ENCODE data around the gene SMYD3.

Gene SMYD3

GRCh38 chr1:246477634-246478033 is 29.4 kb downstream of the SMYD3 start:
- no peak for DNase-seq (ENCODE audit: low read depth)
- no peak overlapping the region for H3K4me3 ChIP-seq (ENCODE audit: low read length)
- no peak for TF ChIP-seq CTCF (conservative IDR thresholded peaks at IDR 0.05; ENCODE audit: low read depth, low read length)

GRCh38 chr1:246476771-246477170 is 30.3 kb downstream of the SMYD3 start:
- H3K4me3 ChIP-seq (ENCODE audit: low read length), result no peak overlapping the region
- no peak for TF ChIP-seq CTCF (conservative IDR thresholded peaks at IDR 0.05; ENCODE audit: low read depth, low read length)
- peak; percentile 54 for DNase-seq (ENCODE audit: low read depth)

- DNase-seq (ENCODE audit: low read depth), result no peak
- TF ChIP-seq CTCF (conservative IDR thresholded peaks at IDR 0.05; ENCODE audit: low read depth, low read length), result no peak
- H3K4me3 ChIP-seq (ENCODE audit: low read length), result no peak overlapping the region
These were observed 35.4 kb downstream of the SMYD3 start for GRCh38 chr1:246471688-246472087.

GRCh38 chr1:246470585-246470984 is 36.5 kb downstream of the SMYD3 start:
- DNase-seq (ENCODE audit: low read depth), result no peak
- no peak overlapping the region for H3K4me3 ChIP-seq (ENCODE audit: low read length)
- TF ChIP-seq CTCF (conservative IDR thresholded peaks at IDR 0.05; ENCODE audit: low read depth, low read length), result no peak

GRCh38 chr1:246462986-246463385 is 44.1 kb downstream of the SMYD3 start:
- no peak for TF ChIP-seq CTCF (conservative IDR thresholded peaks at IDR 0.05; ENCODE audit: low read depth, low read length)
- H3K4me3 ChIP-seq (ENCODE audit: low read length), result no peak overlapping the region

GRCh38 chr1:246460406-246460805 is 46.7 kb downstream of the SMYD3 start:
- no peak for TF ChIP-seq CTCF (conservative IDR thresholded peaks at IDR 0.05; ENCODE audit: low read depth, low read length)

More at GRCh38 chr1:246462986-246463385, 44.1 kb downstream of the SMYD3 start:
- no peak for DNase-seq (ENCODE audit: low read depth)

GRCh38 chr1:246459221-246459620 is 47.9 kb downstream of the SMYD3 start:
- no peak overlapping the region for H3K4me3 ChIP-seq (ENCODE audit: low read length)
- TF ChIP-seq CTCF (conservative IDR thresholded peaks at IDR 0.05; ENCODE audit: low read depth, low read length), result no peak
- no peak for DNase-seq (ENCODE audit: low read depth)

More at GRCh38 chr1:246460406-246460805, 46.7 kb downstream of the SMYD3 start:
- H3K4me3 ChIP-seq (ENCODE audit: low read length), result no peak overlapping the region
- no peak for DNase-seq (ENCODE audit: low read depth)
